Stimulated activated naive CD8-positive, alpha-beta T cell treated with anti-CD3 and anti-CD28 coated beads, Interleukin-15, Interleukin-2, amounts not matched to agents 100 ng/mL and 50 ng/mL, for 24 hours (primary cell): ENCODE results near the gene CC2D1A.

Experiments
- H3K27ac Mint-ChIP-seq: one replicate; pipeline ENCODE4 v1.8.0; 2021; ENCODE audit warnings: mild to moderate bottlenecking, mixed read lengths
- H3K27me3 Mint-ChIP-seq: one replicate; pipeline ENCODE4 v1.8.0; 2021; ENCODE audit warnings: mixed read lengths
- H3K36me3 Mint-ChIP-seq: one replicate; pipeline ENCODE4 v1.8.0; 2021; ENCODE audit warnings: low read depth, mixed read lengths
- H3K4me1 Mint-ChIP-seq: one replicate; pipeline ENCODE4 v1.8.0; 2021; ENCODE audit warnings: low read depth, mixed read lengths
- H3K4me3 Mint-ChIP-seq: one replicate; pipeline ENCODE4 v1.8.0; 2021; ENCODE audit warnings: mild to moderate bottlenecking, mixed read lengths
- H3K9me3 Mint-ChIP-seq: one replicate; pipeline ENCODE4 v1.8.0; 2021; ENCODE audit warnings: mixed read lengths

Gene CC2D1A

DNA sequence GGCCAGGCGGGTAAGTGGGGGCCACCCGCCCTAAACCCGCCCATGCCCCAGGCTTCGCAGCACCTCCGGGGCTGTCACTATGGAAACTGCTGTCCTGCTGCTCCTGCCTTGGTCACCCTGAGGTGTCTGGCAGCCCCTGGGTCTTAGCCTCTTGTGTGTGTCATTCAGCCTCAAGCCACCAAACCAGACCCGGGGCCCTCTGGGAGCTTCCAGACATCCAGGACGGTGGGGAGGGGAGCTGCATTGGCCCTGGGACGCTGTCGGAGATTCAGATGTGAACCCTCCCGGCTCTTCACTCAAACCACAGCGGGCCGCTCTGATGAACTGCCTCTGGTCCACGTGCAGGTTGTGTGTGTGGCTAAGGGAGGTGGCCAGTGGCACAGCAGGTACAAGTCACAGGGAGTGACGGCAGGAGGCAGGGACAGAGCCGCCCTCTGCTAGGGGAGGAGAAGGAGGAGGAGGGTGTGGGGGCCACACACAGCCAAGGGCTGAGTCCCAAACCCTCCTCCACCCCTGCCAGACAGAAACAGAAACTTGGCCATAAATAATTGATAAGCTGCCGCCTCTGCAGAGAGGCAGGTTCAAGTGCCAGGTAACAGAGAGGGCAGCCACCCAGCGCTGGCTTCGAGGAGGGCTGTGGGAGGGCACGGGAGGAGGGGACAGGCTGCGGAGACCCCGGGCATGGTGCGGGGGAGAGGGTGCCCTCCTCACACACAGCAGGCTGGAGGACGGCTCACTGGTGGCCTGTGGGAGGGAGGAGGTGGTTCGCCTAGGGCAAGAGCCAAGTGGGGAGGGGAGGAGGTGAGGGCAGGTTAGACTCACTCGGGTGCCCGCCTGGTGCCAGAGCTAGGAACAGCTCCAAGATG lies 21.0 kb upstream of the CC2D1A start:
- no peaks in the 10 kb centered on the region for H3K9me3 Mint-ChIP-seq
- no peaks in the 10 kb centered on the region for H3K27me3 Mint-ChIP-seq
- no peak overlapping the region for H3K4me3 Mint-ChIP-seq
- H3K4me1 Mint-ChIP-seq: peaks cover 41% of the 10 kb centered on the region
- H3K27ac Mint-ChIP-seq: no peak overlapping the region
- no peaks in the 10 kb centered on the region for H3K36me3 Mint-ChIP-seq

DNA sequence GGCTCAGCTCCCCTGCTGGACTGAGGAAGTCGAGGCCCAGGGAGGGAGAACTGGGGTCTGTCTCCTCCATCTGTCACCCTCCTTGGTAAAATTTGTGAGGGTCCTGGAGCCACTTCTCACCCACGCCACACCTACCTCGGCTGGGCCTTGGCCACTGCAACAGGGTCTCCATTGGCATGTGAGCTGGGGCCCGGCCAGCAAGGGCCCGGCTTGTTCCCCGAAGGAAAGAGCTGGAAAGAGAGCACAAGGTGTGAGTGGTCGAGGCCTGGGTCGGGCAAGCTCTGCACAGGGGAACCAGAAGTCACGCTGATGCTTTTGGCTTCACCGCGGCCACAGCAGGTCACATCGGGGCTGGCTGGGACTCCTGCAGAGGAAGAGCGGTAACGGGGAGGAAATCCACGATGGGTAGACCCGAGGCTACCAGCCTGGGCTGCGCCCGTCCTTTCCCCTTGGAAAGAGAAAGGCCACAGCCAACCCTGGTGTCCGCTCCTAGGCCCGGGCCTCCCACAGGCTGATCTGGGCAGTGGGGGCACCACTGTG lies 20.1 kb upstream of the CC2D1A start:
- Mint-ChIP-seq H3K36me3 (no peaks in the 10 kb centered on the region), H3K9me3 (no peaks in the 10 kb centered on the region), H3K27ac (no peak overlapping the region), H3K4me3 (no peak overlapping the region), H3K27me3 (no peaks in the 10 kb centered on the region), H3K4me1 (peaks cover 34% of the 10 kb centered on the region)

DNA sequence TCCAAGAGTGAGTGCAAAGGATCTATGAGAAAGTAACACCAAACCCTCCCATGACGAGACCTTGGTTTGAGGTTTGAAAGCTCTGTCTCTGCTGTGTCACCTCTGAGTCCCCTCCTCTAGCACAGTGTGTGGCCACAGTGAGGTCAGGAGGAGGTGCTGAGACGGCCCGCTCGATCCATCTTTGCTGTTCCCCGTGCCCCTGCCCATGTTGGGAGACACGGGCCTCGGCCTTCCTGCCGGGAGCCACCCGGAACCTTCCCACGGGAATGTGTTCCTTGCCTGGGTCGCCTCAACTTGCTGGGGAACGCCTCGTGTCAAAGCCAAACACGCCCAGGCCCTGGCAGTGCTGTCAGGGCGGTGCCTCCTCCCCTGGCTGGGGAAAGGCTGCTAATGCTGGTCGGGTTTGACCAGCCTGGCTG lies 19.0 kb upstream of the CC2D1A start:
- Mint-ChIP-seq H3K4me3 (no peak overlapping the region), H3K36me3 (no peaks in the 10 kb centered on the region), H3K27ac (no peak overlapping the region), H3K27me3 (no peaks in the 10 kb centered on the region), H3K4me1 (peaks cover 22% of the 10 kb centered on the region), H3K9me3 (no peaks in the 10 kb centered on the region)

DNA sequence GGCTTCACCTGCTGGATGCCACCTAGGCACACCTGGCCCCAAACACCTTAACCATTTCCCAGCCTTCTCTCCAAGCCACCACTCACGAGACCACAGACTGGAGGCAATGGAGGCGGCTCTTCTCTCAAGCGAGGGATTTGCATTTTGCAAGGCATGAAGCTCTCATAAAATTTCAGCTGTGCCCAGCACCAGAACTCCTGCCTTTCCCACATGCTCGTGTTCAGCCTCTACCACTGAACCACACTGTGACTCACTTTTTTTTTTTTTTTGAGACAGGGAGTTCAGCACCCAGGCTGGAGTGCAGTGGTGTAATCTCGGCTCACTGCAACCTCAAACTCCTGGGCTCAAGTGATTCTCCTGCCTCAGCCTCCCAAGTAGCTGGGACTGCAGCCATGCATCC lies 18.5 kb upstream of the CC2D1A start:
- no peaks in the 10 kb centered on the region for H3K36me3 Mint-ChIP-seq
- no peaks in the 10 kb centered on the region for H3K27me3 Mint-ChIP-seq
- peaks cover 17% of the 10 kb centered on the region for H3K4me1 Mint-ChIP-seq
- H3K9me3 Mint-ChIP-seq: no peaks in the 10 kb centered on the region
- H3K27ac Mint-ChIP-seq: no peak overlapping the region
- no peak overlapping the region for H3K4me3 Mint-ChIP-seq

DNA sequence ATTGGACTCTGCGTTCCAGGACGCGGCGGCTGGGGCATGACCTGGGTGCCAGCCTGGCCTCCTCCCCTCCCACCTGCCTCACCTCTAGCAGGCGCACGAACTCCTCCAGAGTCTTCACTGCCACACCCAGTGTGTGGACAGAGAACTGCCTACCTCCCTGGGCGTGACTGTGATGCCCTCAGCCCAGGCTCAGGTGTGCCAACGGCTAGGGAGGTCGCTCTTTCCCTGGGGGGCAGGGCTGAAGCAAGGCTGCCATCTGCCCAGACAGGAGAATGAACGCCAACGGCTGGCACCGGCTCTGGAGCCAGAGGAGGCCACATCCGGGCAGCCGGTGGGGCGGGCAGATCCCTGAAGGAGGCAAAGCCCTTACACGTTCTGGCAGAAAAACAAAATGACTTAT lies 17.7 kb upstream of the CC2D1A start:
- Mint-ChIP-seq H3K36me3 (no peaks in the 10 kb centered on the region), H3K4me3 (no peak overlapping the region), H3K27ac (no peak overlapping the region), H3K4me1 (peaks cover 13% of the 10 kb centered on the region), H3K27me3 (no peaks in the 10 kb centered on the region), H3K9me3 (no peaks in the 10 kb centered on the region)

DNA sequence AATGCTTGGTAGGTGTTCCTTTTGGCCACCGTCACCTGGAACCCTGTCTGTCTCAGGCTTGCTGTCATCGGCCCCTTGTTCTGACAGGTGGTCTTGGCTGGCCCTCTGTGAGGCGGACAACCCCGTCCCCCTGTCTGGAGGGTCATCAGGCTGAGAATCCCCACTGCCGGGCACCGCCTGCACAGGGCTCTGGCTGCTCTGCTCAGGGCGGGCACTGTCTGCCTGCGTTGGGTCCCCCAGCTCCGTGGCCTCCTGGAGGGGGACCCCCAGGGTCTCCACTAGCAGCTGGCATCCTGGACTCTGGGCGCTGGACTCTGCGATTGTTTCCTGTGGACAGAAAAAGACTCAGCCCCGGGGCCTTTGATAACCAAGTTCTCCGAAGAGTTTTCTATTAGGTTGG lies 15.9 kb upstream of the CC2D1A start:
- H3K9me3 Mint-ChIP-seq: no peaks in the 10 kb centered on the region
- no peak overlapping the region for H3K27ac Mint-ChIP-seq
- peaks cover 13% of the 10 kb centered on the region for H3K4me1 Mint-ChIP-seq
- no peak overlapping the region for H3K4me3 Mint-ChIP-seq
- H3K36me3 Mint-ChIP-seq: no peaks in the 10 kb centered on the region
- no peaks in the 10 kb centered on the region for H3K27me3 Mint-ChIP-seq

DNA sequence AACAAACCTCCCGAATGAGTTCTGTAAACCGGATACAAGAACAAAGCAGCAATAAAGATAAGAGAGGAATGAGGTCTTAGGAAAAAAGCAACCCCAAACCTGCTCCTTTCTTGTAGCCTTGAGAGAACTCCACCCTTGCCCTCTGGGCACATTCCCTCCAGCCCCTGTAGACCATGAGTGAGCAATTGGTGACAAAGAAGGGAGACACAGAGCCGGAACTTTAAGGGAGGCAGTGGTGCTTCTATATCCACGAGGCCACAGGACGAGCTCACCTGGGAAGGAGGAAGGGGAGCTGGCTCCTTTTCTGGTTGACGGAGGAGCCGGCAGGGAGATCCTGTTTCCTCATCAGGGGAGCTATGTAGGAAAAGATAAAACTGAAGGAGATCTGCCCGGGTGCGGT lies 13.1 kb upstream of the CC2D1A start:
- H3K27ac Mint-ChIP-seq: no peak overlapping the region
- H3K9me3 Mint-ChIP-seq: no peaks in the 10 kb centered on the region
- no peaks in the 10 kb centered on the region for H3K4me1 Mint-ChIP-seq
- no peaks in the 10 kb centered on the region for H3K36me3 Mint-ChIP-seq
- H3K27me3 Mint-ChIP-seq: no peaks in the 10 kb centered on the region
- no peak overlapping the region for H3K4me3 Mint-ChIP-seq

DNA sequence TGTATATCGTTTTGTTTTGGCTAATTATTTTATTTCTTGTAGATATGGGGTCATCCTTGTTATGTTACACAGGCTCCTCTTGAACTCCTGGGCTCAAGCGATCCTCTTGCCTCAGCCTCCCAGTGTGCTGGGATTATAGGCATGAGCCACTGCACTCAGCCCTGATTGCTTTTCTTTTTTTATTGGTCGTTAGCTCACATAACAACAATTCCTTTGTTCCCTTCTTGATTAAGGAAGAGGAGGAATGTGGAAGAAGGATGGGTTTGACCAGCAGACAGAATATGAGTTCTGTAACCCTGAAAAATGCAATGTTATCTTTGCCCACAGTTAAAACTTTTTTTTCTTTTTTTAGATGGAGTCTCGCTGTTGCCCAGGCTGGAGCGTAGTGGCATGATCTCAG lies 11.4 kb upstream of the CC2D1A start:
- Mint-ChIP-seq H3K27ac (no peak overlapping the region), H3K4me3 (no peak overlapping the region), H3K9me3 (no peaks in the 10 kb centered on the region), H3K27me3 (no peaks in the 10 kb centered on the region), H3K36me3 (no peaks in the 10 kb centered on the region), H3K4me1 (no peaks in the 10 kb centered on the region)

DNA sequence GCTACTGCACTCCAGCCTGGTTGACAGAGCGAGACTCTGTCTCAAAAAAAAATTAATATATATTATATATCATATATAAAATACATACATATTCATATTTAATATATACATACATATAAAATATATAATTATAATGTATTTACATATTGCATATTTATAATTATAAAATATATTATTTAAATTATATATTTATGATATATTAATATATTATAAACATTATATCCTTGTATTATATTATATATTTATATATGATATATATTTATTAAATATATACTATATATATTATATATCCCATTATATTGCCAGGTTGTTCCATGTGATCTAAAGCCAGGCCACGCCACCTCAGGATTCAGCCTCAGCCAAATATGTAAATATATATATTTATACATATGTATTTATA lies 9.8 kb upstream of the CC2D1A start:
- H3K27me3 Mint-ChIP-seq: no peaks in the 10 kb centered on the region
- H3K4me1 Mint-ChIP-seq: no peaks in the 10 kb centered on the region
- H3K9me3 Mint-ChIP-seq: no peaks in the 10 kb centered on the region
- no peak overlapping the region for H3K27ac Mint-ChIP-seq
- H3K36me3 Mint-ChIP-seq: no peaks in the 10 kb centered on the region
- H3K4me3 Mint-ChIP-seq: no peak overlapping the region

DNA sequence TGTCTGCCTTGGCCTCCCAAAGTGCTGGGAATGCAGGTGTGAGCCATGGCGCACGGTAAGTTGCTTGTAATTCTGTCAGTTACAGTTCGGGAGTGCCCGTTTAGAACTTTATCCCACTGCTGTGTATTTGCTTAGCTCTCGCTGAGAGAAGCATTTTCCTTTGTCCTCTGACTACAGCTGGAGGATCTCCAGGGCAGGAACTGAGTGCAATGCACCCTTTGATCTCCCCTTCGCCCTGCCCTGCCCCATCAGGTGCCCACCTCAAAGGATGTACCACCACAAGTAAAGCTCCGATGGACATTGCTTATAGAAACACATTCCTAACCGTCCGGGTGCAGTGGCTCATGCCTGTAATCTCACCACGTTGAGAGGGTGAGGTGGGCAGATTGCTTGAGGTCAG lies 6.6 kb upstream of the CC2D1A start:
- Mint-ChIP-seq H3K4me3 (no peak overlapping the region), H3K27me3 (no peaks in the 10 kb centered on the region), H3K27ac (no peak overlapping the region), H3K9me3 (no peaks in the 10 kb centered on the region), H3K36me3 (no peaks in the 10 kb centered on the region), H3K4me1 (peaks cover 4% of the 10 kb centered on the region)

DNA sequence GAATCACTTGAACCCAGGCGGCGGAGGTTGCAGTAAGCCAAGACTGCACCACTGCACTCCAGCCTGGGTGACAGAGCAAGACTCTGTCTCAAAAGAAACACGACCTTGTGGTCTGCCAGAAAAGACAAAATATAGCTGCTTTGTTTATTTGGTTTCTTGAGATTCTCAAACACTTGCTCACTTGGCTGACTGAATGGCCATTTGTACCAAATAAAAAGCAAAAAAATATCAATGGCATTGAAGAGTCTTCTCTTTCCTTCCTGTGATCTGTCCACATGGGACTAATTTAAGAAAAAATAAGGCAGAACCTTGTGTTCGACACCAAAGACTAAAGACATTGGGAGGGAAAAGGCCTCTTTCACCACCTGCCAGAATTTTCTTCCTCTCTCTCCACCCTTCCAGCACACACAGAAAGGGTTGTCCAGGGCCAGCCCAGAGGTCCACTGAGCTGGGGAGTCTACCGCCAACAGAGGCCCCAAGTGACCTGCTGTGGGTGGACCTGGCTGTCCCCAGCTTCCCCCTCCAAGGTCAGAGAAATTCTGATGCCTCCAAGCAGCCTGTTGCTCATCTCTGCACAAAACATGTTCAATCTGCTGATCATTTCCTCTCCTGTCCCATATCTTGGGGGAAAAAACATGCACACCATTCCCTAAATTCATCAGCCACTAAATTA lies 6.0 kb upstream of the CC2D1A start:
- Mint-ChIP-seq H3K36me3 (no peaks in the 10 kb centered on the region), H3K9me3 (no peaks in the 10 kb centered on the region), H3K4me3 (no peak overlapping the region), H3K27me3 (no peaks in the 10 kb centered on the region), H3K4me1 (peaks cover 4% of the 10 kb centered on the region), H3K27ac (no peak overlapping the region)

DNA sequence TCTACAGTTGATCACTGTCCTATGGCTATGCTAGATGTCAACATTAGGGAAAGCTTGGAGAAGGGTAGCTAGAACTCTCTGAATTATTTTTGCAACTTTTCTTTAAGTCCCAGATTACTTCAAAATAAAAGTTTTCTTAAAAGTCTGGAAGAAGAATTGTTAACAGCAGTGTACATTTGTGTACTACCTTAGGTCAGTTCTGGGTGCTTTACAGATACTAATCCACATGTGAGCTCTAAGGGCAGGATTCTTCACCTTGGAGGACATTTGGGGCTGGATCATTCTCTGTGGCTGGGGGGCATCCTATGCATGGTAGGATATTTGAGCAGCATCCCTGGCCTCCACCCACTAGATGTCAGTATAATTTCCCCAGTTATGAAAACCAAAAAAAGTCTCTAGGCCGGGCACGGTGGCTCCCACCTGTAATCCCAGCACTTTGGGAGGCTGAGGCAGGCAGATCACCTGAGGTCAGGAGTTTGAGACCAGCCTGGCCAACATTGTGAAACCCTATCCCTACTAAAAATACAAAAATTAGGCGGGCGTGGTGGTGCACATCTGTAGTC lies 2.9 kb upstream of the CC2D1A start:
- Mint-ChIP-seq H3K27me3 (no peaks in the 10 kb centered on the region), H3K4me3 (no peak overlapping the region), H3K27ac (no peak overlapping the region), H3K36me3 (peaks cover 3% of the 10 kb centered on the region), H3K9me3 (no peaks in the 10 kb centered on the region), H3K4me1 (peaks cover 20% of the 10 kb centered on the region)

DNA sequence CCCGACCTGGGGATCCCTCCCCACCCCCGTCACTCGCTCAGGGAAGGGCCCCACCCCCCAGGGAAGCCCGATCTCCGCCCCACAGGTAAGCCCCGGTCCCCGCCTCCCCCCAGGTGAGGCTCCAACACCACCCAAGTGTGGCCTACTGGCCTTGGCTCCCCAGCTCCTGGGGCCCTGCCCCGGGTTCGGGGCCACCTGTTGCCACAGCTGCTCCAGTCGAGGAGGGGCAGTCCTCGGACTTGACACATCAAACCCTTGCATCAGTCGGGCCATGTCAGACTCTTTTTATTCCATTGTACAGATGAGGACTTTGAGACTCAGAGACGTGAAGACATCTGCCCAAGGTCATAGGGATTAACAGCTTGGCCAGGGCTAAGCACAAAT lies 512 bp downstream of the CC2D1A start:
- H3K27me3 Mint-ChIP-seq: no peaks in the 10 kb centered on the region
- H3K4me1 Mint-ChIP-seq: peaks cover 20% of the 10 kb centered on the region
- H3K9me3 Mint-ChIP-seq: no peaks in the 10 kb centered on the region
- H3K27ac Mint-ChIP-seq: peak overlapping the region; percentile 61
- H3K36me3 Mint-ChIP-seq: peaks cover 14% of the 10 kb centered on the region
- H3K4me3 Mint-ChIP-seq: peak overlapping the region; percentile 85

DNA sequence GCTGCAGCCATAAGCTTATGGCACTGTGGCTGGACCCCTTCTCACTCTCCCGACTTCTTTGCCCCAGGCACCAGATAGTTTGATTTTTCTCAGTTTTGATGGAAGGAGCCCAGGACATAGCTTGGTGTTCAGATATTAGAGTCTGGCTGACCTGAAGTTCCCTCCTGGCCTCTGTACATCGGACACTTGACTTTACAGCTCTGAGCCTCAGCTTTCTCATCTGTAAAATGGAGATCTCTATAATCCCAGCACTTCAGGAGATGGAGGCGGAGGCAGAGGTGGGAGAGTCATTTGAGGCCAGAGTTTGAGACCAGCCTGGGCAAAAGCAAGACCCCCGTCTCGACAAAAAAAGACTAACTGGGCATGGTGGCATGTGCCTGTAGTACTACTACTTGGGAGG lies 909 bp downstream of the CC2D1A start:
- Mint-ChIP-seq H3K9me3 (no peaks in the 10 kb centered on the region), H3K4me1 (peaks cover 20% of the 10 kb centered on the region), H3K4me3 (peak overlapping the region; percentile 85), H3K36me3 (peaks cover 14% of the 10 kb centered on the region), H3K27me3 (no peaks in the 10 kb centered on the region), H3K27ac (peak overlapping the region; percentile 61)

DNA sequence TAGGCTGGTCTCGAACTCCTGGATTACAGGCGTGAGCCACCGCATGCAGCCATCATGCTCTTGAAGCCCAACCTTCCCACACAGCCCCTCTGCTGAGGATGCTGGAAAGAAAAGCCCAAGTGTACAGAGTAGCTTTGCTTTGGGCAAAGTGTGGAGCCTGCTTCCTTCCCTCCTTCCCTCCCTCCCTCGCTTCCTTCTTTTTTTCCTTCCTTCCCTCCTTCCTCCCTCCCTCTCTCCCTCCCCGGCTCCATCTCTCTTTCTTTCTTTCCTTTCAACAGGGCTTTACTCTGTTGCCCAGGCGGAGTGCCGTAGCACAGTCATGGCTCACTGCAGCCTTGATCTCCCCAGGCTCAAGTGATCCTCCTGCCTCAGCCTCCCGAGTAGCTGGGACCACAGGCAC lies 2.7 kb downstream of the CC2D1A start:
- peaks cover 20% of the 10 kb centered on the region for H3K4me1 Mint-ChIP-seq
- peaks cover 14% of the 10 kb centered on the region for H3K36me3 Mint-ChIP-seq
- no peak overlapping the region for H3K27ac Mint-ChIP-seq
- no peak overlapping the region for H3K4me3 Mint-ChIP-seq
- H3K9me3 Mint-ChIP-seq: no peaks in the 10 kb centered on the region
- no peaks in the 10 kb centered on the region for H3K27me3 Mint-ChIP-seq
